ENCODE results near the gene DPPA2.
A peak's percentile ranks its signal among the peaks of the same experiment; 100 is the strongest.
"Not testable (repeated sequence)": the region's sequence is repeated elsewhere in the genome, so short reads cannot be mapped to it uniquely, and the experiment has no call there.

Gene DPPA2

DNA sequence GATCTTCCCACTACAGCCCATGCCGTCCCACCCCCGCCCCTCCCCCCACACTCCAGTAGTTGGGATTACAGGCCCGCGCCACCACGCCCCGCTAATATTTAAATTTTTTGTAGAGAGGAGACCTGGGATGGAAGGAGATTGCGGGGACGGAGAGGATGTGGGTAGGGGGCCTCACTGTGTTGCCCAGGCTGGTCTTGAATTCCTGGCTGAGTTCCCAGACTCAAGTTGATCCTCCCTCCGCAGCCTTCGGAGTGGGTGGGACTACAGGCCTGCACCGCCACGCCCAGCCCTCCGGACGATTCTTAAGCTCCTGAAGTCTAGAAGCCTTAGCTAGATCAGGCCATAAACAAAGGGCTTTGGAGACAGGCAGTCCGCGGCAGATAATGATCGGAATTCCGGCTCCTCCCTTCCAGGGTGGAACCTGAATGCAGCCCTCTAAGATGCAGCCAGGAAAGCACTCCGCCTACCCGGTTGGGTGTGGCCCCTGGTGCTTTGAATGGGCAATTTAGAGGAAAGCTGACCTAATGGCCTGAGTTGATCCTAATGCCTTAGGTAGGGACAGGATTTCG, at the start of gene DPPA2:
DPPA2 (minus strand) TSS at position 356 of the 569 bp plus-strand sequence. CDS start 1,975 bp downstream, outside the sequence.
- DNase-seq: no peak

DNA sequence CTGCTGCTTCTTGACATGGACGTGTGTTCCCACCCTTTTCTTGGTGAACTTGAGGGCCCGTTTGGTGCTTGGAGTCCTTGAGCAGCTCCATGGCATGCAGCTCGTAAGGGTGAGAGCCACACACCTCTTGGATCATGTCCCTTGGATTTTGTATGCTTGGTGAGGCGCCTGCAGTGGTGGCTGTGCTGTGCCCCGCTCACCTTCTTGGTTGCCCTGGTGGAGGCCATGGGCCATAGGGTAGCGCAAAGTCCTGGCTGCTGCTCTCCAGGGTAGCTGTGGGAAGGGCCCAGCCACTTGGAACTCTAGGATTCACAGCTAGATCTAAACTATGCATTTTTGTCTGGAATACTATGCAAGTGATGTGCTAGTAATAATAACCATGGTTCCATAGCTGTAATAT, 47.8 kb upstream of the DPPA2 start:
- no peak for DNase-seq

GRCh38 chr3:109363634-109364033, 47.3 kb upstream of the DPPA2 start:
- no peak for DNase-seq

DNA sequence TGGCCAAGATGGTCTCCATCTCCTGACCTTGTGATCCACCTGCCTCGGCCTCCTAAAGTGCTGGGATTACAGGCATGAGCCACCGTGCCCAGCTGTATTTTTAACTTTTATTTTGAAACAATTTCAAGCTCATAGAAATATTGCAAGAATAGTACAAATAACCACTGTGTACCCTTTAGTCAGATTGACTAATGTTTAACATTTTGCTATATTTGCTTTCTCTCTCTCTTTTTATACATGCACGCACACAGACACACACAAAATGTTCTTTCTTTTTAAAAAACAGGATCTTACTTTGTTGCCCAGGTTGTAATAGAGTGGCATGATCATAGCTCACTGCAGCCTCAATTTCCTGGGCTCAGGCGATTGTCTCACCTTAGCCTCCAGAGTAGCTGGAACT, 46.5 kb upstream of the DPPA2 start:
- no peak for DNase-seq

DNA sequence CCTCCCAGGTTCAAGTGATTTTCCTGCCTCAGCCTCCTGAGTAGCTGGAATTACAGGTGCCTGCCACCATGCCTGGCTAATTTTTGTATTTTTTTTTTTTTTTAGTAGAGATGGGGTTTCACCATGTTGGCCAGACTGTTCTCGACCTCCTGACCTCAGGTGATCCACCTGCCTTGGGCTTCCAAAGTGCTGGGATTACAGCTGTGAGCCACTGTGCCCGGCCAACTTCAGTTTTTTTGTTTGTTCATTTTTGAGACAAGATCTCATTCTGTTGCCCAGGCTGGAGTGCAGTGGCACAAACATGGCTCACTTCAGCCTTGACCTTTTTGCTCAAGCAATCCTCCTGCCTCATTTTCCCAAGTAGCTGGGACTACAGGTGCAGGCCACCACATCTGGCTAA, 42.5 kb upstream of the DPPA2 start:
- not testable (repeated sequence) for DNase-seq

- DNase-seq: no peak
Measured at GRCh38 chr3:109356442-109357155, 40.3 kb upstream of the DPPA2 start.

DNA sequence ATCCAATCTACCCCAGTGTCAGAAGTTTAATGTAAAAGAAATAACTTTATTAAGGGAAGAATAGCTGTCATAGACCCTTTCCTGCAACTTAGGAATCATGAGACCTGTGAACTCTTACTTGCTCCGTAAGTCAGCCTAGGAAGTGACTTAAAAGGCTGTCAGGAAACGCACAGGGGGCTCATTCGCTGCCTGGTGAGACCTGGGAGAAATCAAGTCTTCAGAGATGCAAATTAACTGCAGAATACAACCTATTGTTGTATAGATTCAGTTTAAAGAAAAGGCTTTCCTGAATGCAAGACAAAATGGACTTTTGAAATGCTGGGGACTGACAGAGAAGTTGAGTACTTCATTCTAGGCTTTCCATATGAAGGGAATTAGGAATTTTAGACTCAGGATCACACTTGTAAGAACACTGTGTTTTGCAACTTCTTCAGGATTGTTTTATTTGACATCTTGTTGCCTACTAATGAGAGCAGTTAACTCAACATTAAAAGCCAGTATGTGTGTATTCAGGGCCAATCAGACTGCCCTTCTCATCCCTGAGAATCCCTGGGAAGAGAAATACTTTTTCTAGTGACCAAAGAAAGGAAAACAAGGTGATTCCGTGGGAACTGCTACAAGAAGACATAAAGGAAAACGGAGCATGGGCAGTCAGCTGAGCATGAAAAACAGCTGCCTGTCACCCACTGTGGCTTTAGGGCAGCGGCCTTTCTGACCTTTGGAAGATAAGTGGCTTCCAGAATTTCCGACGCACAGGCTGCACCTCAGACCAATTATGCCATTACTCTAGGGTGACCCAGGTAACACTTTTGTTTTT, 39.5 kb upstream of the DPPA2 start:
- DNase-seq: no peak

- DNase-seq: no peak
Measured at GRCh38 chr3:109353057-109353456, 36.7 kb upstream of the DPPA2 start.

- DNase-seq: no peak
Measured at GRCh38 chr3:109351231-109351630, 34.9 kb upstream of the DPPA2 start.

DNA sequence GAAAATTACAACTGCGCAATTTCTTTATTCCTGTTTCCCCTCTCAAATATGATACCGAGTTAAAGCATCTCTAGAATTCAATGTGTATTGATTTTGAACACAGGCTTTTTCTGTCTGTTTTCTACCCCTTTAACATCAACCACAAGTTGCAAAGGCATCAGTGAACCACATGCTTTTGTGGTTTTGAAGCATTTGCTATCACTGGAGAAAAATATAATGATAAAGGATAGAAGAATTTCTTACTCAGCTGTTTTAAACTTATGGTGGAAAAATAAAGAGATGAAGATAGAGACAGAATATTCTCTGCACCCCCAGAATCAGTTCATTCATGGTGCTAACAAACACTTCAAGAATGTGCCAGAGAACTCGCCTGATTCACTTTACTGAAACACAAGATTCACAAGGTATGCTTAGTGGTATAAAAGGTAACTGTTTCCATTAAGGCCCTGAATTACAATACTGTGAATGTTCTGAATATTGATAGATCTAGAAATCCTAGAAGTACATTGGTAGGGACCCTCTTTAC, 30.5 kb upstream of the DPPA2 start:
- DNase-seq: no peak

DNA sequence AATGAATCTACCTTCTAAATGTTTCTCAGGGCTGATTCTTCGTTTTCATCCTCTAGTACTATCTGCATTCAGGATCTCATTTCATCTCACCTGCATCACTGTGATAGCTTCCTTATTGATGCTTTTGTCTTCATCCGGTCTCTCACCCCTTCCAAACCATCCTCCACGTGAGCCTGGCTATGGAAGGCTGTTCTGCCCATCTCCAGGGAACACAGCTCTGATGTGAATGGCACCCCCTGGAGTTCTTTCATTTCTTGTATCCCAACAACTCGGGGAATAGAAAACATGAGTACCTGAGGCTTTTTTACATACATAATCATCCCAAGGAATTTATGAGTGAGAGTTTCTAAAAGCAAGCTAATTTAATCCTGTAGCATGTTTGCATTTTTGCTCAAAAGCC, 29.8 kb upstream of the DPPA2 start:
- DNase-seq: no peak

DNA sequence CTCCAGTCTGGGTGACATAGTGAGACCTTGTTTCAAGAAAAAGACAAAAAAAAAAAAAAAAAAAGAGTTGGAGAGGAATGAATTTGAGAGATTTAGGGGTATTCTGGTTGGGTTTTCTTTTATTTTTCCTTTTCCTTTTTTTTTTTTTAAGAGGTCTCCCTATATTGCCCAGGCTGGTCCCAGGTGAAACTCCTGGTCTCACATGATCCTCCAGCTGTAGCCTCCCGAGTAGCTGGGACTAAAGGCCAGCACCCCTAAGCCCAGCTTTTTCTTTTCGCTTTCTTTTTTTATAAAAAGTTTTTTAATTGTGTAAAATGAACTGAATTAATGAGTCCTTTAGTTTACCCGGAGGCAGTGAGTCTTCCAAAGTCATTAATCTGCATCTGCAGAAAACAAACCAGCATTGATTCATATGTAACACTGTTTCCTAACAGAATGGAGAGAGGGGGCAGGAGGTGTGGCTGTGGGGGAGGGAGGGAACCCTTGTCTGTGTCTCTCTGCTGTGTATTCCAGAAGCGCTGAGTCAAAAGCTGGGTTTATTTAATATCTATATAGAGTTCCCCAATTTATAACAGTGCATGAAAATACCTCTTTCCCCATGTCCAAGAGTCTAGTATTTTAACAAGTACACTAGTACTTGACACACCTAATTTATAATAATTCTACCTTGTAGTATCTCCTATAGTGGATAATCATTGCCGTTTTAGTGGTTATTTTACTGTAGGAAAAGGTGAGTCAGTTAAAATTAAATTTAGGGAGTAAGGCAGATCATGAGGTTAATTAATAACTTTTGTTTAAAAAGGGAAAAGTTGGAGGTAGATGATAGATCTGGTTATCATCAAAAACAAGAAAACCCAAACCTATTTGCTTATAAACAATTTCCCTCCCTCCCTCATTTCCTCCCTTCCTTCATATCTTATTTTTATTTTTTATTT, 23.7 kb upstream of the DPPA2 start:
- no peak for DNase-seq

DNA sequence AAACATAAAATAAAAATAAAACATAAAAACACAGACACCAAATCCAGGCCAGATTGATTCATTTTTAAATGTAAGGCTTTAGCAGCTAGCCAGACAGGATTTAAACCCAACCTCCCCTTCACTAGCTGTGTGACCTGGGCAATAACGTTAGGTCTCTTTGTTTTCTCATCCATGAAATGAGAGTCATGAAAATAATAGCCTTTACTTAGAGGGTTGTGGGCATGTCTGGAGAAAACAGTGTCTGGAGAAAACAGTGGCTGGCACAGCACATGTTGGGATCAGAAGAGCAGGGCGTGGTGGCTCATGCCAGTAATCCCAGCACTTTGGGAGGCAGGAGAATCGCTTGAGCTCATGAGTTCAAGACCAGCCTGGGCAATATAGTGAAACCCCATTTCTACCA, 22.9 kb upstream of the DPPA2 start:
- no peak for DNase-seq

- DNase-seq: no peak
Measured at GRCh38 chr3:109338322-109338721, 22.0 kb upstream of the DPPA2 start.

- no peak for DNase-seq
Measured at GRCh38 chr3:109337393-109337792, 21.1 kb upstream of the DPPA2 start, which contains the start of gene DPPA4. TSS of gene DPPA4 (minus strand) at chr3:109337546. CDS start at chr3:109337517, 29 bp downstream.

DNA sequence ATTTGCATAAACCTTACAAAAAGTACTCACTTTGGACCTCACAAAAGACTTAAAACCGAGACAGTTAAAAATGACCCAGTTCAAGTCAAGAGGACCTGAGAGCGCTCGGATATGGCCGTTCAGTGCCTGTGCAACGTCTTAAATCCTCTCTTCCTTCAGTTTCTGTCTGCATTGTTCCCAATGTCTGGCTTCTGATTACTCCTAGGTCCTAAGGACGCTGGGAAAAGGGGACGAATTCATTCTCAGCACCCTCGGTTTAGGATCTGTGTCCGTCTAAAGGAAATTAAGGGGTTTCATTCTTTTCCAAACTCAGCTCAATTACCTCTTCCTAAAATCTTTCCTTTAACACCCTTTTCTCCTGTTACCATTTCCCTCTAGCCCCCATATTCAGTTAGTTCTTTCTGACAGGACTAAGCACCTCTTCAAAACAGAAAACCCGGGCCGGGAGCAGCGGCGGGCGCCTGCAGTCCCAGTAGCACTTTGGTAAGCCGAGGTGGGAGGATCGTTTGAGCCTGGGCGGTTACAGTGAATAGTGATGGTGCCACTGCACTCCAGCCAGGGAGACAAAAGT, 20.1 kb upstream of the DPPA2 start:
- DNase-seq: peak; percentile 9

DNA sequence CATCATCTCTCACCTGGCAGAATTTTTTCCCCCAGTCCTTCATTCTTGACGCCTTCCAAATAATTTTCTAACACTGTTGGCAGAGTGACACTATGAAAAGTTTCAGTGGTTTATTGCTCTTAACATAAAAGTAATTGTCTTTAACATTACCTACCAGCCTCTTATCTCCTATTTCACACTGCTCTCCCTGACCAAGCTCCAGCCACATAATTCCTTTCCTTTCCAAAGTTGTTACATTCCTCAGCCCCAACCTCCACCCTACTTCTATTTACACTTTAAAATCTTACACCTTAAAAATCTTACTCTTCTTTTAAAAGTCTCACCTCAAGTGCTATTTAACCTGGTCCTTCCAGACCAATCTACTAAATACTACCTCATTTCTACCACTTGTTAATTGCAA, 18.3 kb upstream of the DPPA2 start:
- DNase-seq: no peak

DNA sequence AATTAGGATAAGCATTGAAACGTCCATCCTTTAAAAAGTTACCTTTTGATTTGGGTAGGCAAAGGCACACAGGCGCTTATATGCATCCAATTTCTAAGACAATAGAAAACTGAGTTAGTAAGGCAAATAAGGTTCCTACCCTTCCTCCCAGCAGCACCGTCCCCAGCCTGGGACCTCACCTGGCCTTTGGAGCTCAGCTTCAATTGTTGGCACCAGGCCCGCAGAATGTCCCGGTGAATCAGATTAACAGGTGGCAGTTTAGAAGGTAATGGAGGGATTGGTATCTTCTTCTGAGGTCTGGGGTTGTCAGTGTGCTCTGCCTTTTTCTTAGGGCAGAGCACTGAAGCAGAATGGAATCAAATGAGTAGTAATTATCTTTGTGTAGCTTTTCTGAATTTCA, 15.4 kb upstream of the DPPA2 start:
- DNase-seq: no peak

- DNase-seq: no peak
Measured at GRCh38 chr3:109330405-109330804, 14.1 kb upstream of the DPPA2 start.

- DNase-seq: no peak
Measured at GRCh38 chr3:109328202-109328601, 11.9 kb upstream of the DPPA2 start.

DNA sequence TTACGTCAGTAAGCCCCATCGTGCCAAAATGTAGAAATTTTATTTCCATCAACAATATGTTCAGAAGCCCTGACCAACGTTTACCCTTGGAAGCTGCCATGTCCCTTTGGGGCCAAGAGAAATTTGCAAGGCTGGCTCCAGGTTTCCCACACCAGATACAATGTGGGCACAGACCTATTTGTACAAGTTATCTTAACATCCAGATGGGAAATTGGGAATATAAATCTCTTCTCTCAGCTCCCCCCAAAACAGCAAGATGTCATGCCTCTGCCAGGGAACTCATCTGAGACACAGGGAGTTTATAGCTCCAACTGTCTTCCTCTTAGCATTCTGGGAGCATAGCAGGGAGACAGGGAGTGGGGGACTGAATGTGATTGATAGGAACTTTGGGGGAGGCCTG, 9.3 kb upstream of the DPPA2 start:
- DNase-seq: no peak

DNA sequence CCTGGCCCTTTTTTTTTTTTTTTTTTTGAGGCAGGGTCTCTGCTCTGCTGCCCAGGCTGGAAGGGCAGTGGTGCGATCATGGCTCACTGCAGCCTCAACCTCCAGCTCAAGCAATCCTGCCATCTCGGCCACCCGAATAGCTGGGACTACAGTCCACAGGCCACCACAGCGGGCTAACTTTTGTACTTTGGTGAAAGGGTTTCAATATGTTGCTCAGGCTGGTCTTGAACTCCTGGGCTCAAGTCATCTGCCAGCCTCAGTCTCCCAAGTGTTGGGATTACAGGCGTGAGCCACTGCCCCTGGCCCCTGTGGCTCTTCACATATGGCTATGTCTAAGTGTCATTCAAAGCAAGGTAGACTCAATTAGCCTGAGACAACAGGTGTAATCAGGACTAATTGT, 8.8 kb upstream of the DPPA2 start:
- DNase-seq: no peak
